NOMO-1 treated with dmso at 0.1 percent for 144 hours (cell line): ENCODE results near the gene HAL.

Experiments
- DNase-seq: peaks from one replicate; lab custom pipeline; 2025; ENCODE audit not compliant: unreplicated experiment; lab: John Stamatoyannopoulos, UW

HAL gene

GRCh38 chr12:96015672-96016071 is 19.5 kb upstream of the HAL start:
- no peak for DNase-seq

GRCh38 chr12:96014943-96015599 is 18.9 kb upstream of the HAL start:
- no peak for DNase-seq

GRCh38 chr12:96007729-96008128 is 11.6 kb upstream of the HAL start:
- no peak for DNase-seq

GRCh38 chr12:96006727-96007126 is 10.6 kb upstream of the HAL start:
- DNase-seq: no peak

- DNase-seq: no peak
Measured at GRCh38 chr12:96000858-96001257, 4.7 kb upstream of the HAL start.

GRCh38 chr12:95999484-95999883 is 3.3 kb upstream of the HAL start:
- no peak for DNase-seq

- DNase-seq: peak; percentile 65
Measured at GRCh38 chr12:95998611-95999286, 2.6 kb upstream of the HAL start.

GRCh38 chr12:95997911-95998510 is 1.9 kb upstream of the HAL start:
- DNase-seq: no peak

GRCh38 chr12:95997276-95997675 is 1.1 kb upstream of the HAL start:
- no peak for DNase-seq

- DNase-seq: no peak
Measured at GRCh38 chr12:95995238-95996031, 709 bp downstream of the HAL start.

GRCh38 chr12:95994476-95994875 is 1.7 kb downstream of the HAL start:
- DNase-seq: no peak

- DNase-seq: no peak
Measured at GRCh38 chr12:95993907-95994306, 2.2 kb downstream of the HAL start.

- DNase-seq: no peak
Measured at GRCh38 chr12:95990136-95990535, 6.0 kb downstream of the HAL start.

- no peak for DNase-seq
Measured at GRCh38 chr12:95989504-95990123, 6.5 kb downstream of the HAL start.

- DNase-seq: no peak
Measured at GRCh38 chr12:95988506-95989275, 7.5 kb downstream of the HAL start.

GRCh38 chr12:95986635-95987570 is 9.2 kb downstream of the HAL start:
- DNase-seq: no peak

- DNase-seq: no peak
Measured at GRCh38 chr12:95984682-95985081, 11.5 kb downstream of the HAL start.

GRCh38 chr12:95982602-95983001 is 13.5 kb downstream of the HAL start:
- DNase-seq: no peak

- no peak for DNase-seq
Measured at GRCh38 chr12:95980437-95980836, 15.7 kb downstream of the HAL start.
